WTC11 (cell line): Measurements from ENCODE around the gene LRP1.

Experiments used
- GTF2I ChIP-seq: fragments of 250-450 bp; sonication (Bioruptor Pico); conservative IDR thresholded peaks from 2 replicates; pipeline ENCODE4 v1.4.0; 2021; ENCODE audit warnings: mild to moderate bottlenecking
- KAT7 ChIP-seq: sonication (generic); formaldehyde crosslinking; IDR thresholded peaks from 2 replicates; pipeline ENCODE4 v1.8.1; 2023; ENCODE audit warnings: missing genetic modification reagents, mild to moderate bottlenecking, borderline replicate concordance
- TF ChIP-seq, protein P1 (sequence below): fragments of 200-600 bp; IDR thresholded peaks from 2 replicates; pipeline ENCODE4 v1.8.0; 2022; ENCODE audit warnings: antibody characterized with exemption

DNA sequence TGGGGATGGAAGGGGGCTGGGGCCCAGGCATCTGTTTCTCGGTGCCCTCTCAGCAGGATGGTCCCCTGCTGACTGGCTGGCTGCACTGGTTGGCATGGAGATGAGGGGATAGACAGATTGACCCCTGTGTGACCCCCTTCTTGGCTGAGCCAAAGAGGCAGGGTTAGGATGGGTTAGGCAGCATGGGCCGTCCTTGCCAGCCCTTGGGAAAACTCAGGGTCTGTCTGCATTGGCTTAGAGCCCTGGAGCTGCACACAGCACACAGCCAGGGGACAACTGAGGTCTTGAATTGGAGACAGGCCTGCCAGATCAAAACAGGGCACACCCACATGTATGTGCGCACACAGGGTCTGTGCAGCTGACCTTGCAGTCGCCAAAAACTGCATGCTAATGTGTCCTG, 30.4 kb downstream of the LRP1 start:
- TF ChIP-seq GTF2I, result no peak
- TF ChIP-seq, protein P1, sequence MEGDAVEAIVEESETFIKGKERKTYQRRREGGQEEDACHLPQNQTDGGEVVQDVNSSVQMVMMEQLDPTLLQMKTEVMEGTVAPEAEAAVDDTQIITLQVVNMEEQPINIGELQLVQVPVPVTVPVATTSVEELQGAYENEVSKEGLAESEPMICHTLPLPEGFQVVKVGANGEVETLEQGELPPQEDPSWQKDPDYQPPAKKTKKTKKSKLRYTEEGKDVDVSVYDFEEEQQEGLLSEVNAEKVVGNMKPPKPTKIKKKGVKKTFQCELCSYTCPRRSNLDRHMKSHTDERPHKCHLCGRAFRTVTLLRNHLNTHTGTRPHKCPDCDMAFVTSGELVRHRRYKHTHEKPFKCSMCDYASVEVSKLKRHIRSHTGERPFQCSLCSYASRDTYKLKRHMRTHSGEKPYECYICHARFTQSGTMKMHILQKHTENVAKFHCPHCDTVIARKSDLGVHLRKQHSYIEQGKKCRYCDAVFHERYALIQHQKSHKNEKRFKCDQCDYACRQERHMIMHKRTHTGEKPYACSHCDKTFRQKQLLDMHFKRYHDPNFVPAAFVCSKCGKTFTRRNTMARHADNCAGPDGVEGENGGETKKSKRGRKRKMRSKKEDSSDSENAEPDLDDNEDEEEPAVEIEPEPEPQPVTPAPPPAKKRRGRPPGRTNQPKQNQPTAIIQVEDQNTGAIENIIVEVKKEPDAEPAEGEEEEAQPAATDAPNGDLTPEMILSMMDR, result no peak
- TF ChIP-seq KAT7, result no peak
